ENCODE data around the gene BBLN. TPM values are rescaled to one million over a fixed set of nuclear protein-coding genes. Genes with fewer than 3 reads are reported as not detected.

BBLN gene
- total RNA-seq, 1 experiment from 2014 or later: 74.9 TPM

DNA sequence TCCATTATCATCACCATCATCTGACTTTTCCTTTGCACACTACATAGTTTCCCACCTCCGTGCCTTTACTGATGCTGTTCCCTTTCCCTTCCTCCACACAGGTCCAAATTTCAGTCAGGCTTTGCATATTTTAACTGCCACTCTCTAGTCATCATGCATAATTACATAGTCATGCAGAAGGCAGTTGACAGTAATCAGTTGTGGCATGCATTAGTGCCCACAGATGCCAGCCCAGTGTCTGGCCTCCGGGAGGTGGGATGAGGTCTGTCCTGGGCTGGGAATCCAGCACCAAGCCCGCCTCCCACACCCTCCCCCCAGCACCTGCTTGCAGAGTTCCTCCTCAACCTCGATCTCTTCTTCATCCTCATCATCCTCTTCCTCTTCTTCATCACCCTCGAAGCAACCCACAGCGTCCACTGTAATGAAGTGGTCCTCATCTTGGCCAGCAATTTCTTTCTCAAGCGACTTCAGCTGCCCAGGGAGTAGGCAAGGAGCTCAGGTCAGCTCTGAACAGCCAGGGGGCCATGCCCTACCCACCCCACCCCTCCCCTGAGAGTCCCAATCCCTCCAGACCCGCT, 8.8 kb downstream of the BBLN start:
- no peaks in the 10 kb centered on the region for H3K4me1 Mint-ChIP-seq
- H3K56ac ChIP-seq (ENCODE audit: insufficient read length, low read depth, low read length): no peak overlapping the region
- WGBS (ENCODE audit: extremely low coverage, insufficient read length, low lambda C conversion rate): 100% methylated on average over 3 of the region's 8 CpGs
- no peak overlapping the region for H3K23ac ChIP-seq (ENCODE audit: insufficient read length, low read depth, low read length)
- no peak overlapping the region for H2BK12ac ChIP-seq (ENCODE audit: insufficient read length, low read depth, low read length)
- H3K4ac ChIP-seq (ENCODE audit: low read depth, low read length): no peak overlapping the region
- H2BK120ac ChIP-seq (ENCODE audit: low read depth, low read length, poor library complexity, severe bottlenecking): no peak overlapping the region
- H4K8ac ChIP-seq (replicated peaks; ENCODE audit: insufficient read length, low read depth, low read length): no peak overlapping the region
- no peak overlapping the region for H3K4me2 ChIP-seq (ENCODE audit: insufficient read depth, insufficient read length, low read length)
- no peak overlapping the region for H3K27ac ChIP-seq (ENCODE audit: insufficient read length, low read depth, low read length)
- no peak overlapping the region for H3K18ac ChIP-seq (ENCODE audit: insufficient read length, low read depth, low read length)
- H2BK20ac ChIP-seq (ENCODE audit: low read depth, low read length, poor library complexity, severe bottlenecking): no peak overlapping the region
- no peaks in the 10 kb centered on the region for H4K20me1 ChIP-seq (ENCODE audit: control insufficient read depth, insufficient read depth, insufficient read length)
- H3K4me3 Mint-ChIP-seq: no peak overlapping the region
- no peaks in the 10 kb centered on the region for H3K27me3 ChIP-seq (ENCODE audit: insufficient read depth, low read length)
- peaks cover 20 to 64% (median 45%) of the 10 kb centered on the region in 3 experiments for H3K36me3 Mint-ChIP-seq (ENCODE audit: insufficient read depth in 1 of 3, low read depth in 3 of 3)
- H3K9me3 Mint-ChIP-seq: no peaks in the 10 kb centered on the region
- no peak overlapping the region for H2AK5ac ChIP-seq (ENCODE audit: insufficient read length, low read length)
- no peaks in the 10 kb centered on the region for H3K23me2 ChIP-seq (ENCODE audit: insufficient read length, low read depth, low read length, poor library complexity, severe bottlenecking)
- H2BK5ac ChIP-seq (ENCODE audit: insufficient read length, low read length): no peak overlapping the region
- no peak overlapping the region for H4K91ac ChIP-seq (ENCODE audit: insufficient read length, low read depth, low read length)
- no peaks in the 10 kb centered on the region for H3K79me1 ChIP-seq (ENCODE audit: insufficient read depth, low read depth, low read length, poor library complexity, severe bottlenecking)
- TF ChIP-seq, protein P1, sequence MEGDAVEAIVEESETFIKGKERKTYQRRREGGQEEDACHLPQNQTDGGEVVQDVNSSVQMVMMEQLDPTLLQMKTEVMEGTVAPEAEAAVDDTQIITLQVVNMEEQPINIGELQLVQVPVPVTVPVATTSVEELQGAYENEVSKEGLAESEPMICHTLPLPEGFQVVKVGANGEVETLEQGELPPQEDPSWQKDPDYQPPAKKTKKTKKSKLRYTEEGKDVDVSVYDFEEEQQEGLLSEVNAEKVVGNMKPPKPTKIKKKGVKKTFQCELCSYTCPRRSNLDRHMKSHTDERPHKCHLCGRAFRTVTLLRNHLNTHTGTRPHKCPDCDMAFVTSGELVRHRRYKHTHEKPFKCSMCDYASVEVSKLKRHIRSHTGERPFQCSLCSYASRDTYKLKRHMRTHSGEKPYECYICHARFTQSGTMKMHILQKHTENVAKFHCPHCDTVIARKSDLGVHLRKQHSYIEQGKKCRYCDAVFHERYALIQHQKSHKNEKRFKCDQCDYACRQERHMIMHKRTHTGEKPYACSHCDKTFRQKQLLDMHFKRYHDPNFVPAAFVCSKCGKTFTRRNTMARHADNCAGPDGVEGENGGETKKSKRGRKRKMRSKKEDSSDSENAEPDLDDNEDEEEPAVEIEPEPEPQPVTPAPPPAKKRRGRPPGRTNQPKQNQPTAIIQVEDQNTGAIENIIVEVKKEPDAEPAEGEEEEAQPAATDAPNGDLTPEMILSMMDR (conservative IDR thresholded peaks at IDR 0.05): no peak
- H3K14ac ChIP-seq (ENCODE audit: insufficient read depth, low read length): no peak overlapping the region
- no peak overlapping the region for H3T11ph ChIP-seq (ENCODE audit: low read length)
- H2AFZ ChIP-seq (ENCODE audit: low read length): no peak overlapping the region
- no peaks in the 10 kb centered on the region for H3K9me3 ChIP-seq (ENCODE audit: control insufficient read depth, low read depth, low read length)
- no peak overlapping the region for H2BK15ac ChIP-seq (ENCODE audit: low read depth, low read length)
- H3K4me1 ChIP-seq (ENCODE audit: insufficient read depth, low read length): no peaks in the 10 kb centered on the region
- no peaks in the 10 kb centered on the region for H3K79me2 ChIP-seq (ENCODE audit: insufficient read depth, low read length)
- no peak overlapping the region for H4K5ac ChIP-seq (ENCODE audit: insufficient read length, low read depth, low read length)
- H3K27ac Mint-ChIP-seq: no peak overlapping the region
- DNase-seq: no peak
- no peaks in the 10 kb centered on the region for H3K27me3 Mint-ChIP-seq (ENCODE audit: low read depth)
- no peak overlapping the region for H3K9ac ChIP-seq (ENCODE audit: extremely low read depth, insufficient read length, low read length)
